GM21390 (cell line): ENCODE results near the gene ERFL.
A peak's percentile ranks its signal among the peaks of the same experiment; 100 is the strongest.

Experiments used
- ATAC-seq: cut with Tn5 transposase; IDR thresholded peaks from one replicate; pipeline ENCODE4 v1.9.1; 2021; ENCODE audit not compliant: unreplicated experiment

ERFL gene

GRCh38 chr19:41901707-41902360 is 26.4 kb downstream of the ERFL start:
- ATAC-seq = no peak

DNA sequence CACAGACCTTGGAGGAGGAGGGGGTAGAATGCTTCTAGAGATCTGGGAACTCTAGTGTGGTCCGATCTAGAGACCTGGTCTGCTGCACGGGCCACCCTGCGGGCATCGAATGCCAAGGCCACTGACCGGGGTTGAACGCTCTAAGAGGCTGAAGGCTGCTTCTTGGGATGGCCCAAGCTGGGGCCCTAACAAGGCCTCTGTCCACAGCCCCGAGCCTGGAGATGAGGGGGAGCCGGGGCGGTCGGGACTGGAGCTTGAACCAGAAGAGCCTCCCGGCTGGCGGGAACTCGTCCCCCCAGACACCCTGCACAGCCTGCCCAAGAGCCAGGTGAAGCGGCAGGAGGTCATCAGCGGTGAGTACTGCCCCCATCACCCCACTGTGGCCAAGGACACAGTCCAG is 30.0 kb downstream of the ERFL start:
- no peak for ATAC-seq

DNA sequence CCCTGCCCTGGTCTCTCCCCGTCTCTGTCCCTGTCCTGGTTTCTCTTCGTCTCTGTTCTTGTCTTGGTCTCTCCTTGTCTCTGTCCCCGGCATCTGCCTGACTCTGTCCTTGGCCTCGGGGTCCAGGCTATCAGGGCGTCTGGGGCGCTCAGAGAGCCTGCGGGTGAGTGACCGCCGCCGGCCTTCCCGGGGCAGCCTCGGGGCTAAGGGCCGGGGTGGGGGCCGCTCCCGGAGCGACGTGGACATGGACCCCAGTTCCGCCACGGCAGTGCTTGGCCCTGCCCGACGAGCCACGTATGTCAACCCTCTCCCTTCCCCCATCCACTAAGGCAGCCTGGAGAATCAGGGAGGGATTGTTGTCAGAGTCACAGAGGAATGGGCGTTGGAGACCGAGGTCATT is 30.4 kb downstream of the ERFL start:
- ATAC-seq = no peak

DNA sequence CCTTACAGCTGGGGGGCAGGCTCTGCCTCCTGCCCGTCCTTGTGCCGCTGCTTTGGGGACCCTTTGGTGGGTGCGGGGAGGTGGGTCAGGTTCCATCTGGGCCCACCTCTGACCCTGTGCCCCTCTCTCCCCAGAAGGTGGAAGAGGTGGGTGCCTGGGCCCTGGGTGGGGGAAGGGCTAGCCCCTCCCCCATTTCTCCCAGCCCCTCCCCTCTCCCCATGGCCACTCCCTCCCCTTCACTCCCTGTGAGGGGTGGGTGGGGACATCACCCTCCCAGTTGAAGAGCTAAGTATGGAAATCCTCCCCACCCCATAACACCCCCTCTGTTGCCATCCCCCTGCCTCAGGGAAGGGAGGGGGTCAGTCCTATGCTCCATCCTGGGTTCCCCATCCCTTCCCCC is 31.1 kb downstream of the ERFL start:
- no peak for ATAC-seq

GRCh38 chr19:41896581-41896942 is 31.7 kb downstream of the ERFL start:
- no peak for ATAC-seq

DNA sequence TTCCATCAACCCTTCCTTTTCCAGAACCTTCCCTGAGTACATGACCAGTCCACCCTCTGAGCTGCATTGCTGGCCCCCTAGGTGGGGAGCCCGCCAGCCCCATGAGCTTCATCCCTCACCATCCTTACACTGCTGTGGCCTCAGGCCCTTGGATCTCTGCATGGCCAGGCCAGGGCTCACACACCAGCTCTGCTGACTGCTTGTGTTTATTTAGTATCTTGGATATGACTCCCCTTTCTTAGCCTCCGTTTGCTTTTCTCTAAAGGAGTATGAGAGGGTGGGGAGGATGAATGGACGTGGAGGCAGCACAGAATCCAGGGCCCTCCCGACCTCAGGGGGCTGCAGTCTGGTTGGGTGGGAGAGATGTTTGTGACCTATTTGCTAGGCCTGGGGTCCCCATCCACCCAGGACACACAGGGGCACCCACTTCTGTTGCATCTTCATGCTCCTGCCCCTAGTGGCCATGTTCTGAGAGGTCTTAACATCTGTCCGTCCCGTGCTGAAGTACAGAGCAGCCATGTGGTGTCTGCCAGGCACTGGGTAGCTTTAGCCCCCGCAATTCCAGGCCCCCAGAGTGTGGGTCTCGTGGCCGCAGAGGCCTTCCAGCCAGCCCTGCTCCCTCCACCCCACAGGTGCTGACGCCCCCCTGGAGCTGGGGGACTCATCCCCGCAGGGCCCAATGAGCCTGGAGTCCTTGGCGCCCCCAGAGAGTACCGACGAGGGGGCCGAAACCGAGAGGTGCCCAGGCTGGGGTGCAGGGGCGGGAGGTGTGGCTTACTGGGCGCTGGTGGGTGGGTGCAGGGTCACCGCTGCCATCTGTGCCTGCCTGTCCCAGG is 32.3 kb downstream of the ERFL start:
- no peak for ATAC-seq

GRCh38 chr19:41894350-41894749 is 33.9 kb downstream of the ERFL start:
- no peak for ATAC-seq

GRCh38 chr19:41893899-41894298 is 34.4 kb downstream of the ERFL start:
- no peak for ATAC-seq

DNA sequence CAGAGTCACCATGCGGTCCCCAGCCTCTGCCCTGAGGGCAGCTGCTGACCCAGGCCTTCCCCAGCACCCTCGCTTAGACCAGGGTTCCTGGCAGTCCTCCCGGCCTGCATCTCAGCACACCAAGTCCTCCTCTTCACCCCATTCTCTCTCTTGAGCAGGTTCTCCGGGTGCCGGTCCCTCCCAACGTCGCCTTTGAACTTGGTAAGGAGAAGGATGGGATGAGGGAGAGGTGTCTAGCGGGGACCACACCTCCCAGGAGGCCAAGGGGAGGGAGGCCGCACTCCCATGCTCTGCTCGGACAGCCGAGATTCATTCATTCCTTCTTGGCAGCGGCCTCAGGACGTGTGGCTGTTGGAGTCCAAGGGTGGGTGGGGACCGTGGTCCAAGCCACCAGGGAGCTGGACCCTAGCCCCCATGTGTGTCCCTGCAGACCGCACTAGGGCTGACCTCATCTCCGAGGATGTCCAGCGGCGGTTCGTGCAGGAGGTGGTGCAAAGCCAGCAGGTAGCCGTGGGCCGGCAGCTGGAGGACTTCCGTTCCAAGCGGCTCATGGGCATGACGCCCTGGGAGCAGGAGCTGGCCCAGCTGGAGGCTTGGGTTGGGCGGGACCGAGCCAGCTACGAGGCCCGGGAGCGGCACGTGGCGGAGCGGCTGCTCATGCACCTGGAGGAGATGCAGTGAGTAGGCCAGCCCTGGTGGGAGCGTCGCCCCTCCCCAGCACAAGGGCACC is 35.9 kb downstream of the ERFL start:
- no peak for ATAC-seq

DNA sequence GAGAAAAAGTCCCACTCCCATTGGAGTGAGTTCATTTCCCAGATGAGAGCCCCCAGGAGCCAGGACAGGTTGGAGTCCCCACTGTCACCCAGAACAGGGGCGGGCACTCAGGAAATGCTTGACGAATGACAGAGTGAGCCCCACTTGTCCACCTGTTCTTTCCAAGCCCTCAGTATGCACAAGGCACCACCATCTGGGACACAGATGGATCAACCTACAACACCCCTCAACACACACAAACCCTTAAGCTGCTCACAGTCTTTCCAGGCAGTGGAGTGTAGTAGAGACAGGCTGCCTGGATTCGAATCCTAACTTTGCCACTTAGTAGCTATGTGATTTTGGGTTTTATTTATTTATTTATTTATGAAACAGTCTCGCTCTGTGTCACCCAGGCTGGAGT is 37.3 kb downstream of the ERFL start:
- ATAC-seq = no peak

DNA sequence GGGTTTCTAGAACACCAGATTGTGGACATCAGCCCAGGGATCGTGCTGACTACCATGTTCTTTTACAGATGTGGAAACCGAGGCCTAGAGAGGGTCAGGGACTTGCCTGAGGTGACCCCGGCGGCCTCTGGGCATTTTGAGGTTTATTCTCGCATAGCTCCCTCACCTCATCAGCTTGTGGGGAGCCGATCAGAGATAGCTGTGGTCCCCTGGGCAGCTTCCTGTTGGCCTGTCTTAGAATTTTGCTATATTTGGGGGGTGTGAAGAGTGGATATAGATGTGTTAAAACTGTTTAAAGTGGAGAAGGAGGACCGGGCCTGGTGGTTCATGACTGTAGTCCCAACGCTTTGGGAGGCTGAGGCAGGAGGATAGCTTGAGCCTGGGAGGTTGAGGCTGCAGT is 38.4 kb downstream of the ERFL start:
- no peak for ATAC-seq

GRCh38 chr19:41888926-41889325 is 39.3 kb downstream of the ERFL start:
- no peak for ATAC-seq

DNA sequence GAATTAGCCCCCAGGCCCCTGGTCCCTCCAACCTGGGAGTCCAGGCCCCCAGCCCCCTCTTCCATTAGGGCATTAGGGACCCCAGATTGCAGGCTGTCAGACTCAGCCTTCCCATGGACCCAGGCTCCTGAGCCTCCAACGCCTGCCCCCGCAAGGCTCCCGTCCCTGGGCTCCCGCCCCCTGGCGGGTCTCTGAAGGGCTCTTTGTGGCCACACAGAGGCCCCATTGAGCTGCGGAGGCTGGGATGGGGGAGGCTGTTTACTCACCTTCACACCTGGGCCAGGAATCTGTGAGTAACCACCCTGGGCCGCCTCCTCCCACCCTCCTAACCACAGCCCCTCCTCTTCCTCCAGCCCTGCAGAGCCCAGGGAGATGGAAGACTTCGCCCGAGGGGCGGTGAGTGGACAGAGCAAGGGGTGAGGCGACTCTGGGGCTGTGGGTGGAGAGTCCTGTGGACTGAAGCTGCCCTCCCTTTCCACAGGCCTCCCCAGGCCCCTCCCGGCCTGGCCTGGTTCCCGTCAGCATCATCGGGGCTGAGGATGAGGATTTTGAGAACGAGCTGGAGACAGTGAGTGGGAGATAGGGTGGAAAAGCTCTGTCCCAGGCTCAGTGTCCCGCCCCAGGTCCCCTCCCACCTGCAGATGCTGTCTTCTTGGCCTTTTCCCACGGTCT is 40.4 kb downstream of the ERFL start:
- ATAC-seq = no peak

- no peak for ATAC-seq
These were observed 41.2 kb downstream of the ERFL start for GRCh38 chr19:41886761-41887710.

GRCh38 chr19:41883821-41884733 is 44.2 kb downstream of the ERFL start:
- peak; percentile 67 for ATAC-seq

GRCh38 chr19:41883463-41883820 is 44.8 kb downstream of the ERFL start:
- ATAC-seq = no peak

DNA sequence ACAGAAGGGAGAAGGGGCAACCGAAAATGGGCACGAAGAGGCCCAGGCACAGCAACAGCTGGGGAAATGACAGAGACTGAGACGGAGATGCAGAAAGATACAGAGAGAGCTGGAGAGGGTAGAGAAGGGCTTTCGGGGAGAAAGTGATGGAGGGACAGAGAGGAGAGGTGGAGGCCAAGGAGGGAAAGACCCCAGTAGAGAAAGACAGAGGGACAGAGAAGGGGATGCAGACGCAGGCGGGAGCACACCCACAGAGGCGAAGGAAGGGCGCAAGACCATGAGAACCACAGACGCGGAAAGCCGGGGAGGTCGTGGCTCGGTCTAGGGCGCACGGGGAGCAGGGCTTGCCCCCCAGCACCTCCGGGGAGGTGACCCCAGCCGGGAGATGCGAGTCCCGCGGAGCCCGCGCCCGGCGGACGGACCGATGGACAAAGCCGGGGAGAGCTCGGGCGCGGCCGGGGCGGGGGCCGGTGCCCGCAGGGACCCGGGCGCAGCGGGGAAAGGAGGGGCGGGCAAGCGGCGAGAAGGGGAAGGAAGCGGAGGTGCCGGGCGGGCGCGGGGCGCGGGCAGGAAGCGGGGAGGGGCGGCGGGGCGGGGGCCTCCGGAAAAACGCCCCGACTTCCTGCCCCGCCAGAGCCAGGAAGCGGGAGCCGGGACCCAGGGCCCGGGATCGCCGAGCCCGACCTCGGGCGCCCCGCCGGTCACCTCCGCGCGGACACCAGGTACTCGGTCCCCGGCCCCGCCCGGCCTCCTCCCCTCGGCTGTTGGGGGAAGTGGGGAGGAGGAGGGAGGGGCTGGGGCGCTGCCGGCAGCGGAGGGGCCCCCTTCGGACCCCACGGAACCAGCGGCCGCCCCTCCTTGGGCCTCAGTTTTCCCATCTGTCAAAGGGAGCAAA is 45.4 kb downstream of the ERFL start, which contains the start of gene ARHGEF1:
Gene ARHGEF1, plus strand, starts transcription at position 617 of the 895 bp plus-strand sequence. CDS start 4,899 bp downstream, outside the sequence.
- ATAC-seq = no peak

DNA sequence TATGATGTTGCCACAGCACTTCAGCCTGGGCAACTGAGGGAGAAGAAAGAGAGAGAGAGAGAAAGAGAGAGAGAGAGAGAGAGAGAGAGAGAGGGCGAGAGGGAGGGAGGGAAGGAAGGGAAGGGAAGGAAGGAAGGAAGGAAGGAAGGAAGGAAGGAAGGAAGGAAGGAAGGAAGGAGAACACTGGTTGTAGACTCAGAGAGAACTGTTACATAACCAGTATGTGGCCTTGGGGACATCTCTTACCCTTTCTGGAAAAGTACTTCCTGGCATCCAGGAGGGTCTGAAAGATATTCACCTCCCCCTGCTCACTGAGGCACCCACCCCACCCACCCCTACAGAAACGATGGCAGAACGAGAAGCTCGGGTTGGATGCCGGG is 47.9 kb downstream of the ERFL start:
- no peak for ATAC-seq
